ENCODE measurements around the gene TJP1.

TJP1 gene

GRCh38 chr15:29822100-29822683, at the start of gene TJP1:
Gene TJP1 (minus strand): TSS chr15:29822468. CDS start chr15:29822028, 440 bp downstream.
- DNase-seq, result no peak

GRCh38 chr15:29871401-29871800, 49.1 kb upstream of the TJP1 start:
- no peak for DNase-seq

- DNase-seq, result no peak
Measured at GRCh38 chr15:29870495-29871151, 48.4 kb upstream of the TJP1 start.

GRCh38 chr15:29867241-29868000, 45.2 kb upstream of the TJP1 start:
- no peak for DNase-seq

- no peak for DNase-seq
Measured at GRCh38 chr15:29866337-29866736, 44.1 kb upstream of the TJP1 start.

GRCh38 chr15:29864501-29864900, 42.2 kb upstream of the TJP1 start:
- no peak for DNase-seq

GRCh38 chr15:29863438-29863837, 41.2 kb upstream of the TJP1 start:
- DNase-seq, result no peak

- DNase-seq, result no peak
Measured at GRCh38 chr15:29862271-29862670, 40.0 kb upstream of the TJP1 start.

GRCh38 chr15:29860872-29861271, 38.6 kb upstream of the TJP1 start:
- DNase-seq, result no peak

GRCh38 chr15:29859973-29860715, 37.9 kb upstream of the TJP1 start:
- DNase-seq, result no peak

GRCh38 chr15:29859293-29859692, 37.0 kb upstream of the TJP1 start:
- DNase-seq, result no peak

GRCh38 chr15:29857221-29857789, 35.0 kb upstream of the TJP1 start:
- no peak for DNase-seq

GRCh38 chr15:29854413-29854812, 32.1 kb upstream of the TJP1 start:
- no peak for DNase-seq

GRCh38 chr15:29853211-29853987, 31.1 kb upstream of the TJP1 start:
- no peak for DNase-seq

GRCh38 chr15:29852201-29852600, 29.9 kb upstream of the TJP1 start:
- no peak for DNase-seq

- no peak for DNase-seq
Measured at GRCh38 chr15:29849716-29850115, 27.4 kb upstream of the TJP1 start.

GRCh38 chr15:29849218-29849617, 26.9 kb upstream of the TJP1 start:
- no peak for DNase-seq

- no peak for DNase-seq
Measured at GRCh38 chr15:29844290-29844903, 22.1 kb upstream of the TJP1 start.

- no peak for DNase-seq
Measured at GRCh38 chr15:29842290-29842689, 20.0 kb upstream of the TJP1 start.

GRCh38 chr15:29840926-29841325, 18.7 kb upstream of the TJP1 start:
- no peak for DNase-seq

- DNase-seq, result no peak
Measured at GRCh38 chr15:29840054-29840453, 17.8 kb upstream of the TJP1 start.

Measured in activated naive CD4-positive, alpha-beta T cell treated with Interleukin-2 at 50 U/mL for 16 hours (primary cell).